Muscle of arm (tissue), 12 donors: ENCODE data around the gene PIGV. TPM values are rescaled to one million over a fixed set of nuclear protein-coding genes. Genes with fewer than 3 reads are reported as not detected.
"Not testable (repeated sequence)": the region's sequence is repeated elsewhere in the genome, so short reads cannot be mapped to it uniquely, and the experiment has no call there.

Experiments
- DNase-seq: peaks from one replicate; pipeline ENCODE4 v3.0.0-alpha.2; 2013
- polyA plus RNA-seq, 12 donors: library from polyadenylated mRNA; unstranded; fragments of 120-200 nt; gene quantifications; one replicate each; pipeline ENCODE4 v1.2.1, GENCODE V29; 2013; ENCODE audit not compliant: insufficient read length in 12 of 12

Gene PIGV
- polyA plus RNA-seq, 12 donors, result 6.5 to 27.1 (median 7.9) TPM; not detected in 1

GRCh38 chr1:26791626-26792025, 3.9 kb downstream of the PIGV start:
- no peak for DNase-seq

DNA sequence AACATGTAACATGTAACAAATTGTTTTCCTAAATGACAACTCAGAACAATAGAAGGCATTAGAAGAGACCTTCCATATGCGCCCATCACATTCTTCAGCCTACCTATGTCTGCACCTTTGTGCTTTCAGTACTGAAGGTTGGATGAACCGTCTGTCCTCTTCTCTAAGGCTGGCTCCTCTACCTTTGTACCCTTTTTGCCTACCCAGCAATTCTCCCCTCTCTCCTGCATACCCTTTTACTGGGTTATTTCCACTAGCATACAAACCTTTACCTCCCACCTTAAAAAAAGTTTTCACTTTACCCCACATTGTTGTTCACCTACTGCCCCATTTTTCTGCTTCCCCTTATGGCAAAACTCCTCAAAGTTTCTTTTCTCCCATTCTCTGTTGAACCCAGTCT, 5.2 kb downstream of the PIGV start:
- no peak for DNase-seq

- no peak for DNase-seq
These were observed 6.6 kb downstream of the PIGV start for GRCh38 chr1:26794391-26794790.

- DNase-seq, result no peak
These were observed 9.9 kb downstream of the PIGV start for GRCh38 chr1:26797627-26798026.

DNA sequence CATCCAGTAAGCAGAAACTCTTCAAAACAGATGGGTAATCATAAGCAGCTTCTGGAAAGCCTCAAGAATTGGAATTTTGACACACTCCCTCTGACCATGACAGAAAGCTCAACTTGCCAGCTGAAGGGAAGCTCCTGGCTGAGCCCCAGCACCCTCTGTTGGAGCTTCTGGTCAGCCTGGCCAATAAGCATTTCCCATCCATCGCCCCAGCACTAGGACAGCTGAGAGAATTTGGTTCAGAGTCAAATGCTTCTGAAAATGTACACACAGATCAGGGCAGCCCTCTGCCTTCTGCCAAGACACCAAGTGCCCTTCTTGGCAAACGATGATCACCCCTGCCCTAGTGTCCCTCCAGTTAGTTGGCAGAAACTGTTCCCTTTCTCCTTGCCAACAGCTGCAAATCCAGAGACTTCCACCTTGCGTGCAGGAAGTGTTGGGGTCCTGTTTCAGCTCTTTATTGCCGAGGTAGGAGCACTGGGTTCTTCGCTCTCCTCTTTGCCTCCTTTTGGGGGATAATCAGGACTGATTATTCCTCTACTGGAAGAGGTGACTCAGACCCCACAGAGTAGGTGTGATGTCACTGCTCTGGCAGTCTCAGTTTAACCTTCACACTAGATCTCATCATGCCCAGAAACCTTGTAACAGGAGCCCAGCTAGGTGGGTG, 11.9 kb downstream of the PIGV start:
- DNase-seq, result peak; percentile 64

DNA sequence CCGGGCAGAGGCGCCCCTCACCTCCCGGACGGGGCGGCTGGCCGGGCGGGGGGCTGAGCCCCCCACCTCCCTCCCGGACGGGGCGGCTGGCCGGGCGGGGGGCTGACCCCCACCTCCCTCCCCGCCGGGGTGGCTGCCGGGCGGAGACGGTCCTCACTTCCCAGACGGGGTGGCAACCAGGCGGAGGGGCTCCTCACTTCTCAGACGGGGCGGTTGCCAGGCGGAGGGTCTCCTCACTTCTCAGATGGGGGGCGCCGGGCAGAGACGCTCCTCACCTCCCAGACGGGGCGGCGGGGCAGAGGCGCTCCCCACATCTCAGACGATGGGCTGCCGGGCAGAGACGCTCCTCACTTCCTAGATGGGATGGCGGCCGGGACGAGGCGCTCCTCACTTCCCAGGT, 16.2 kb downstream of the PIGV start:
- not testable (repeated sequence) for DNase-seq

GRCh38 chr1:26810105-26810504, 22.4 kb downstream of the PIGV start:
- DNase-seq, result not testable (repeated sequence)

GRCh38 chr1:26811057-26811456, 23.3 kb downstream of the PIGV start:
- no peak for DNase-seq

- no peak for DNase-seq
These were observed 24.0 kb downstream of the PIGV start for GRCh38 chr1:26811708-26812107.

- DNase-seq, result no peak
These were observed 26.6 kb downstream of the PIGV start for GRCh38 chr1:26814377-26814776.

DNA sequence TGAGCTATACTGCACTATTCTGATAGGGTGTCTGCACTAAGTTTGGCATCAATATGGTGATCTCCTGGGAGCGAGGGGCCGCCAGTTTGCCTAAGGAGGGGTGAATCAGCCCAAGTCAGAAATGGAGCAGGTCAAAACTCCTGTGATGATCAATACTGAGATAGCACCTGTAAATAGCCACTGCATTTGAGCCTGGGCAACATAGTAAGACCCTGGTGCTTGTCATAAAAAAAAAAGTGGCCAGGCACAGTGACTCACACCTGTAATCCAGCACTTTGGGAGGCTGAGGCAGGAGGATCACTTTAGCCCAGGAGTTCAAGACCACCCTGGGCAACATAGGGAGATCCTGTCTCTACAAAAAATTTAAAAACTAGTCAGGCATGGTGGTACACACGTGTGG, 27.1 kb downstream of the PIGV start:
- DNase-seq, result no peak

DNA sequence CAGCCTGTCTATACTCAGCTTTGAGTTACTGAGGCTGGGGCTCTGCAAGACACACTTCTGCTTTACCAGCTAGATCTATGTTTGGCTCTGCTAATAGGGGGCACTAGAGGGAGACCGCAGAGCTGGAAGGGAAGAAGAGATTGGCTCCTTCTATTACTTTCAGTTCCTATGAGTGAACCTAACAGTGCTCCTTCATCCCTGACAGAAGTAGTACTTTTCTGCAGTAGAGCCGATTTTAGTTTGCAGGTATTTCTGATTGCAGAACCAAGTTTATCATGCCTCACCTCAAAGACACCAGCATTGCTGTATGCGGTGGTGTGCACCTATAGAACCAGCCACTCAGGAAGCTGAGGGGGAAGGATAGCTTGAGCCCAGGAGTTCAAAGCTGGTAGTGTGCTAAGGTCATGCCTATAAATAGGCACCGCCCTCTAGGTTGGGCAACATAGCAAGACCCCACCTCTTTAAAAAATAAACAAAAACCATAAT, 33.1 kb downstream of the PIGV start:
- no peak for DNase-seq

DNA sequence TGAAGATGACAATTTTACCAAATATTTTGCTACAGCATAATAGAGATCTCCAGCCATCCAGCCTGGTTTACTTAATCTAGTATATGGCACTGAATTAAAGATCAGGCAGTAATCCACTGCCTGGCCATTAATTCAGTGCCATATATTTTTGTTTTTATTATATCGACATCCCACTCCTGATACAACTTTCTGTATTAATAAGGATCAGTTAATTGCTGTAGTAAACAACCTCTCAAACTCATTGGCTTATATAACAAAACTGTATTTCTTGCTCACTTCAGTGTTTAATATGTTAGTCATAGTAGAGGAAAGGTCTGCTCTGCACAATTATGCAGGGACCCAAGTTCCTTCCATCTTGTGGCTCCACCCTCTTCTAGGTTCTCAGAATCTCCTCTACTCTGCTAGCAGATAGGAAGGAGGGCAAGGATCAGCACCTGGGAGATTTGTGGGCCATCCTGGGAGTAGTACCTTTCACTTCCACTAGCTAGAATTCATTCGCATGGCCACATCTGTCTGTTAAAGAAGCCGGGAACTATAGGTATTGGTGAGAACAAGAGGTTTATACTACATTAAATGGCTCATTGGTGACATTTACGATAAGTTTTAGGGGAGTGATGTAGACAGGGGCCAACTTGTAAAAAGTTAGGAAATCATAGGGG, 35.1 kb downstream of the PIGV start:
- DNase-seq, result no peak

- no peak for DNase-seq
These were observed 37.0 kb downstream of the PIGV start for GRCh38 chr1:26824731-26825130.

DNA sequence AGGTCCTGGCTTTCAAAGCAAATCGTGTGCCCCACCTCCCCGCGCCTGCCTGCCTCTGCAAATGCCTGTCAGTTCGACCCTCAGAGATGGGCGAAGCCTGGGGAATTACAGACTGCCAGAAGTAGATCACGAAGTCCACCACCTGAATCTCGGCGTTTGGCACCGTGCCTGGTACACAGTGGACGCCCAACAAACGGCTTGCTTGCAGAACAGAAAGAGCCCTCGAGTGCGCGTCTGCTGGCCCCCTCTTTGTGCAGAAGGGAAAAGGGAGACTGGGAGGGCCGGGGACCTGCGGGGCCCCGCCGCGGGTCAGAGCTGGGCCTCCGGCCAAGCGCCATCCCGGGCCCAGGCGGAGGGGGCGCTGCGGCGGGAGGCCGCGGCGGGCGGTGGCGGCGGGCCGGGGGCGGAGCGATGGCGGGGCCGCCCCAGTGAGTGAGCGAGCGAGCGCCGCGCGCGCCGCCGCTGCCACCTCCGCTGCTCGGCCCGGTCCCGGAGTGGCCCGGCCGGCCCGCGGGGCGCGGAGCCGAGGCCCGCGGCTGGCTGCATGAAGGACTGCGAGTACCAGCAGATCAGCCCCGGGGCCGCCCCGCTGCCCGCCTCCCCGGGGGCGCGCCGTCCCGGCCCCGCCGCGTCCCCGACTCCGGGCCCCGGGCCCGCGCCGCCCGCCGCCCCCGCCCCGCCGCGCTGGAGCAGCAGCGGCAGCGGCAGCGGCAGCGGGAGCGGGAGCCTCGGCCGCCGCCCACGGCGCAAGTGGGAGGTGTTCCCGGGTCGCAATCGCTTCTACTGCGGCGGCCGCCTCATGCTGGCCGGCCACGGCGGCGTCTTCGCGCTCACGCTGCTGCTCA, 38.7 kb downstream of the PIGV start, which contains the start of gene ZDHHC18:
Gene ZDHHC18 (plus strand): TSS at position 428 of the 845 bp plus-strand sequence. CDS start 117 bp downstream, at position 545.
- peak; percentile 62 for DNase-seq

DNA sequence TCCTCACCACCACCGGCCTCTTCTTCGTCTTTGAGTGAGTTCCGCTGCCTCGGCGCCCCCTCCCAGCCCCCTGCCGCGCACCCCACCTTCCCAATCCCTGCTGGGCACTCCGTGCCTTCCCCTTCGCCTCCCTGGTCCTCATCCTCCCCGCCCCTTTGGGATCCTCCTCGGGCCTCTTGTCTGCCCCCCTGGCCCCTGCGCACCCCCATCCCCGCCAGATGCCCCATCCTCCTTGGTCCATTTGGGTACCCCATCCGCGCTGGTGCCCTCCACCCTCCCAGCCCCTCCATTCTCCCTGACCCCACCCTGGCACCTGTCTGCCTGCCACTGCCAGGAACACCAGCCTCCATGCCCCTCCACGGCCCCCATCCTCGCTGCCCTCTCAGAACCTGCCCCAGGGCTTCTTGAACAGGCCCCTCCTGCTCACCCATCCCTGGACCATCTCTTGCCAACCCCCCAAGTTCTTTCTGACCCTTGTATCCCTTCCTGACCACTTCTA, 39.4 kb downstream of the PIGV start:
- DNase-seq, result no peak

- DNase-seq, result peak; percentile 12
These were observed 39.9 kb downstream of the PIGV start for GRCh38 chr1:26827663-26828062.

GRCh38 chr1:26828411-26828991, 40.8 kb downstream of the PIGV start:
- no peak for DNase-seq

DNA sequence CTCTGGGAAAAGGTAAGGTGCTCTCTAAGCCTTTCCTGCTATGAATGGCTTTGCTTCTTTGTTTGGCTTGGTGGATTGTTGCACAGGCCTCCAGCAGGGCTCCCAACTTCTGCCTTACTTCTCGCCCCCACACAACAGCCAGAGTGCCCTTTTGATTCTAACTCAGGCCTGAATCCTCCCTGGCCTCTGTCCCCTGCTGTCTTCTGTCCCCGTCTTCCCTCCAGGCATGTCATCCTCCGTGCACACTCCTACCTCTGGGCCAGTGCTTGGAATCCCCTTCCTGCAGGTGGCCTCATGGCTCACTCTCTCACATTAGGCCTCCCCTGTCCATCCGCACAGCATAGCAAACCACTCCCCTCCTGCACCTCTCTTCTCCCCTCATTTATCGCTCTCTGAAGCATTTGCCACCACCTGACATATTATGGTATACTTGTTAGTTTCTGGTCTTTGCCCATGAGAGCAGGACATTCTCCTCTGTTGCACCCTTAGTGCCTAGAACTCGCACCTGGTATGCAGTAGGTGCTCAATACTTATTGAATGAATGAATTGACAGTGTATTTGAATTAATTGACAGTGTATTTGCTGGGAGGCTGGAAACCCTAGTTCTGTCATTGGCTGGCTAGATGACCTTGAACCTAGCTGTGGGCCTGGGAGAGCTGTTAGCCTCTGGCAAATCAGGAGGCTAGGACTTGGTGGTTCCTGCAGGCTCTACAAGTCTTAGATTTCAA, 41.6 kb downstream of the PIGV start:
- no peak for DNase-seq

DNA sequence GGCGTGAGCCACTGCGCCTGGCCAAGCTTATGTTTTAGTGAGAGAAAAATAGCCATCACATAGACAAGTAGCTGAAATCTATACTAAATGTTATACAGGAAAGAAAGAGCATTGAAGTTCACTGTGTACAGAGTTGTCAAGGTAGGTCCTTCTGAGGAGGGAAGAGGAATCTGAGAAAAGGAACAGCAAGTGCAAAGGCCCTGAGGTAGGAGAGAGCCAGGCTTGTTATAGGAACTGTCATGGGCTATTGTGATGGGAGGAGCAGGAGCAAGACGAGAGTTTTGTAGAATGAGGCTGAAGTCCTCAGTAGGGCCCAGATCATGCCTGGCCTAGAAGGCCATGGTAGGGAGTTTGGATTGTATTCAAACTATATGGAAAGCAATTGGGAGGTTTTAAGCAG, 43.3 kb downstream of the PIGV start:
- DNase-seq, result no peak
